T-helper 2 cell (primary cell): Measurements from ENCODE around the gene PER3.
A peak's percentile ranks its signal among the peaks of the same experiment; 100 is the strongest.

Source experiments
- DNase-seq, 5 experiments: peaks; one replicate each; pipeline versions ENCODE4 v3.0.0 to v3.0.0-alpha.2; 2012 to 2022

The PER3 gene

GRCh38 chr1:7878027-7878426 is 93.9 kb downstream of the PER3 start:
- DNase-seq = no peak

- DNase-seq = no peak
These were observed 95.1 kb downstream of the PER3 start for GRCh38 chr1:7879228-7879627.

- no peak for DNase-seq
These were observed 100.7 kb downstream of the PER3 start for GRCh38 chr1:7884757-7885156.

DNA sequence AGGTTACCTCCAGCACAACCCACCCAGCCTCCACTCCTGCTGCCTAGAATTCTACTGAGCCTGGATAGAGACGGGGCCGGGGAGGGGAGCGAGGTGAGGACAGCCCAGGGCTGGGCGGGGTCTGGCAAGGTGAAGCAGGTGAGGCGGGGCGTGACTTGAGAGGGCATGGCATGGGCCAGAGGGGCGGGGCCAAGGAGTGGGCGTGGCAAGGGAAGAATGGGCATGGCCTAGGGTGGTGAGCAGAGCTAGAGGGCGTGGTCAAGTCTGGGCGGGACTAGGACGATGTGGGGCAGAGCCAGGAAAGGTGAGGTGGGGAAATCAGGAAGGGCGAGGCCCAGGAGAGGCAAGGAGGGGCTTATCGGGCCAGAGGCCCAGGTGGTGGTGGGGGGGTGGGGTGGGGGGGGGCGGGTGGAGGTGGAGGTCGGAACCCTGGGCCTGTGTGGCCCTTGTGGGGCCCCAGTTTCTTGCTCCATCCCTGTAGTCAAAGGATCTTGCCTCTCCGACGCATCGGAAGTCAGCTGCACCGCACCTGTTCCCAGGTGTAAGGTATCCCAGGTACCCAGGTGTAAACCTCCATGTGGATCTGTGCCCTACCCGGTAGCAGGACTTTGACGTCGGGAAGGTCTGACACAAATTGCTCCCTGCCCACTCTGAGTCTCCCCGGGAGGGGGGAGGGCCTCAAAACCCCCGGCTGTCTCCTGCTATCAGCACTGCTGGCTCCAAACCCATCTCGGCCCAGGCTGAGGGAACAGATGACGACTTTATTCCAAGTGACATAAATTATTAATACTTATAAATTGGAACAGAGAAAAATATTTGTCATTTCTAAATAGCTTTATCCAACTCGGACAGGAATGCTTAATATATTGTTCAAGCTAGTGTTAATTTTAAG is 101.7 kb downstream of the PER3 start:
- DNase-seq = peak in 2 of 5 experiments; percentile 10 to 16

DNA sequence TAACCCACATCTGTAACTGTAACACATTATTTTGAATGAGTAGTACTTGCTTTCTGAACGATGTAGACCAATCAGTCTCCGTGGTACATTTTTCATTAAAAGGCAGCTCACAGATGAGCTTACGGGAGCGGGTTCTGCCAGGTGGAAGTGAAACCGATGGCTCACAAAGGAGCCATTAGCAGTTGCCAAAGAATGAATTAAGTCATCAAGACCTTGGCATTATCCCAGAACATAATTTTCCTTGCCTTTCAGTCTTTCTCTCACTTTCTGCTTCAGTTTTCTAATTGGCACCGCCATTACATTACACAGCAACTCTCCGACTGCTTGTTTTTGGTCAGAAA is 102.3 kb downstream of the PER3 start:
- no peak for DNase-seq

DNA sequence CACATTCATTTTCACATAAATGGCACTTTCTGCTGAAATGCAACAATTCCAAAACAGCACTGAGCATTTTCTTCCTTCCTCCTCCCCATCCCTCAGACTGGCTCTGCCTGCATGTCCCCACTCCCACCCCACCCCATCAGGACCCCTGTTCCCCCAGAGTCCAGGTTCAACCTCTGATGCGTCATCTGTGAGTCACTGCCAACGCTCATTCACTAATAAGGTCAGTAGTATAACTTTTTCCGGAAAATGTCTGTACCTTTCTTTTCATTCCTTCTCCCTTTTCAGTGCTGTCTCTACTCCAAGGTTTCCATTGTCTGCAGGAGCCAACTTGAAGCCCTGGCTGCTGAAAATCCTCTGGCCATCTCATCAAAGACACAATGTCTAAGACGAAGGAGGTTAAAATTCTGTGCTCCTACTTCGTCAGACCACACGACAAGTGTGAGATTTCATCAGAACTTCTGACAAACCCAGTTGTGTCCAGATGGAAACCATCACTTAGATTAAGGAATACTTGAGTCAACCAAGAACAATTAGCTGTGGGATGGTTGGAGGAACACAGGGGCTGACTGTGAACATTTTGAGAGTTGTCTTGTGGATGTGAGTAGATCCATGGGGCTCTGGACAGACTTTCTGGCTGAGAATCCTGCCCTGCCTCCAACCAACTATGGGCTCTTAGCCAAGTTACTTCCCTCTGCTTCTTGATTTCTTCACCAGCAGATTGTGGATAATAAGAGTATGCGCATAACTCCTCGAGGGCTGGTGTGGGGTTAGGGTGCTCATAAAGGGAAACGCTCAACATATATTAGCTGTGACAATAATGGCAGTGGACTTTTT is 104.4 kb downstream of the PER3 start:
- no peak for DNase-seq

DNA sequence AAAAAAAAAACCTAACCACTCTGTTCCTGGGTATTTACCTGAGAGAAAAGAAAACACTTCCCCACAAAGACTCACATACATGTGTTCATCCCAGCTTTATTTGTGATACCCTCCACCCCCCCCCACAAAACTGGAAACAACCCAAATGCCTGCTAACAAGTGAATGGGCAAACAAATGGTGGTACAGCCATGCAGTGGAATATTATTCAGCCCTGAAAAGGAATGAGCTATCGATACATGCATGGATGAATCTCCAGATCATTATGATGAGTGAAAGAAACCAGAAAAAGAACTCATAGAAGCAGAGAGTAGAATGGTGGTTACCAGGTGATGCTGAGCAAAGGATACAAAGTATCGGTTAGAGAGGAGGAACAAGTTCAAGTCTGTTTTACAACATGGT is 106.8 kb downstream of the PER3 start:
- DNase-seq = no peak

- peak in 1 of 5 experiments; percentile 23 for DNase-seq
These were observed 107.7 kb downstream of the PER3 start for GRCh38 chr1:7891804-7892203.

DNA sequence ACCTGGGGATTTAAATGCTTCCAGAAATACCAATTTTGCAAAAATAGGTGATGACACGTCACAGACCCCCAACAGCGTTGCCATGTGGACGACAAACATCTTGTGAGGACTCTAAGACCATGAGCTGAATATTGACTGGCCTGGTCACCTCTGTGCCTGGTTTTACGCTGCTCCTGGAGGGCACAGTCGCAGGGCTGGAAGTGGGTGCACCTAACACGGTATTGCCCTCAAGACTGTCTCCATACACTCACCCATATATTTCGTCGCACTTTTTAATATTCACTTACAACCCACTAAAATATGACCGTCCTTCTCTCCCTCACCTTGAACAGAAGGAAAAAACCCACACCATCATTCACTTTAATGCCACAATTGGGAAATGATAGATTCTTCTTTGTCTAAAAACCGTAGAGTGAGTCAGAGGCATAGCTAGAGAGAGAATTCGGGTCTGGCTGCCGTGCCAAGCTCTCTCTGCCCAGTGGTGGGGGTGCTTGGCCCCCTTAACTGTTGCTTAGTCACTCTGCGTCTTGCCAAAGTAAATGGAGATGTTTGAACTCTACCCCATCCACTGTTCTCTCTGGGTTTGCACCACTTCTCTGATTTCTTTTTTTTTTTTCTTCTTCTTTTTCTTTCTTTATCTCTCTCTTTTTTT is 109.6 kb downstream of the PER3 start:
- DNase-seq = no peak
